Lower leg skin (tissue), 3 donors: ENCODE data around the gene ARHGEF19.

Source experiments
- CTCF ChIP-seq, 3 donors: fragments of 450-650 bp; IDR thresholded peaks; one replicate each; pipeline ENCODE4 v1.5.1; 2016; ENCODE audit warnings: antibody characterized with exemption in 3 of 3, mild to moderate bottlenecking in 3 of 3, moderate library complexity in 2 of 3
- POLR2A ChIP-seq, 2 donors: fragments of 450-650 bp; IDR thresholded peaks; one replicate each; pipeline ENCODE4 v1.6.1; 2016 to 2017; ENCODE audit warnings: antibody characterized with exemption in 2 of 2, mild to moderate bottlenecking in 1 of 2, moderate library complexity in 1 of 2

- TF ChIP-seq POLR2A (IDR thresholded peaks at IDR 0.05) (no peak), CTCF (IDR thresholded peaks at IDR 0.05) (no peak)
Measured at GRCh38 chr1:16148329-16149092, 63.9 kb downstream of the ARHGEF19 start.
